Natural killer cell (primary cell): ENCODE data around the gene TNRC6A. TPM values are rescaled to one million over a fixed set of nuclear protein-coding genes. Genes with fewer than 3 reads are reported as not detected.

ENCODE experiments used
- ATAC-seq, 3 donors: fragments of 150-1000 bp in 2 of 3; fragments of 200-7000 bp in 1 of 3; cut with Tn5 transposase; 1 replicate in 1 of 3; 2 replicates in 2 of 3; pipeline ENCODE4 v1.10.0; 2021; ENCODE audit warnings: mild to moderate bottlenecking in 2 of 3, moderate library complexity in 2 of 3
- DNase-seq, 2 donors: peaks; one replicate each; pipeline versions ENCODE4 v3.0.0 to v3.0.0-alpha.2; 2013 to 2021; ENCODE audit warnings: mixed read lengths in 1 of 2
- H3K27ac ChIP-seq: one replicate; pipeline ENCODE4 v1.5.1; 2013; ENCODE audit warnings: mild to moderate bottlenecking, low read length
- H3K27me3 ChIP-seq: one replicate; pipeline ENCODE4 v1.6.1; 2013; ENCODE audit warnings: low read length; ENCODE audit not compliant: control insufficient read depth, insufficient read depth
- H3K36me3 ChIP-seq: one replicate; pipeline ENCODE4 v1.6.1; 2013; ENCODE audit warnings: low read length; ENCODE audit not compliant: control insufficient read depth, insufficient read depth
- H3K4me1 ChIP-seq: one replicate; pipeline ENCODE4 v1.6.1; 2013; ENCODE audit warnings: low read length; ENCODE audit not compliant: control insufficient read depth, insufficient read depth
- H3K4me3 ChIP-seq: one replicate; pipeline ENCODE4 v1.5.1; 2013; ENCODE audit warnings: low read length
- H3K9me3 ChIP-seq: one replicate; pipeline ENCODE4 v1.6.1; 2013; ENCODE audit warnings: low read length; ENCODE audit not compliant: control insufficient read depth, insufficient read depth
- H3K27ac Mint-ChIP-seq, 2 donors: one replicate each; pipeline ENCODE4 v1.8.0; 2022; ENCODE audit warnings: mild to moderate bottlenecking in 2 of 2, mixed read lengths in 2 of 2, moderate library complexity in 1 of 2
- H3K27me3 Mint-ChIP-seq, 2 donors: one replicate each; pipeline ENCODE4 v1.8.0; 2022; ENCODE audit warnings: low read depth in 2 of 2, mixed read lengths in 2 of 2
- H3K36me3 Mint-ChIP-seq: one replicate; pipeline ENCODE4 v1.8.0; 2022; ENCODE audit warnings: mixed read lengths
- H3K4me1 Mint-ChIP-seq, 2 donors: one replicate each; pipeline ENCODE4 v1.8.0; 2022; ENCODE audit warnings: mixed read lengths in 2 of 2
- H3K4me3 Mint-ChIP-seq: one replicate; pipeline ENCODE4 v1.8.0; 2022; ENCODE audit warnings: mild to moderate bottlenecking, moderate library complexity, mixed read lengths
- H3K9me3 Mint-ChIP-seq, 2 donors: one replicate each; pipeline ENCODE4 v1.8.0; 2022; ENCODE audit warnings: mixed read lengths in 2 of 2
- WGBS: methylation state at CpG from one replicate; pipeline ENCODE4 v1.1.7; 2013; ENCODE audit warnings: missing lambda C conversion rate; ENCODE audit not compliant: insufficient coverage; 5-methylcytosine and 5-hydroxymethylcytosine counted together
- intact Hi-C: fragments of 100-400 bp; cut with micrococcal nuclease; formaldehyde crosslinking; loops from one replicate; pipeline ENCODE4 v1.14.2; 2022
- total RNA-seq, 4 donors: library from RNA; stranded (reverse); fragments of 120-200 nt in 1 of 4; gene quantifications; one replicate each; pipeline versions ENCODE4 v1.2.3 to v1.2.4, GENCODE V29; 2013 to 2022
- TF ChIP-seq, protein P1 (sequence below): fragments of 200-600 bp; IDR thresholded peaks from one replicate; pipeline ENCODE4 v1.8.0; 2022; ENCODE audit warnings: antibody characterized with exemption

Gene TNRC6A
- total RNA-seq, 3 donors from 2014 or later (not counting 1 experiment from before 2014, with no cell fraction given) = 53.9 to 68.5 (median 66.3) TPM

GRCh38 chr16:24696699-24697098 is 32.8 kb upstream of the TNRC6A start:
- H3K4me3 Mint-ChIP-seq = no peak overlapping the region
- no peaks in the 10 kb centered on the region for H3K4me1 Mint-ChIP-seq
- TF ChIP-seq, protein P1, sequence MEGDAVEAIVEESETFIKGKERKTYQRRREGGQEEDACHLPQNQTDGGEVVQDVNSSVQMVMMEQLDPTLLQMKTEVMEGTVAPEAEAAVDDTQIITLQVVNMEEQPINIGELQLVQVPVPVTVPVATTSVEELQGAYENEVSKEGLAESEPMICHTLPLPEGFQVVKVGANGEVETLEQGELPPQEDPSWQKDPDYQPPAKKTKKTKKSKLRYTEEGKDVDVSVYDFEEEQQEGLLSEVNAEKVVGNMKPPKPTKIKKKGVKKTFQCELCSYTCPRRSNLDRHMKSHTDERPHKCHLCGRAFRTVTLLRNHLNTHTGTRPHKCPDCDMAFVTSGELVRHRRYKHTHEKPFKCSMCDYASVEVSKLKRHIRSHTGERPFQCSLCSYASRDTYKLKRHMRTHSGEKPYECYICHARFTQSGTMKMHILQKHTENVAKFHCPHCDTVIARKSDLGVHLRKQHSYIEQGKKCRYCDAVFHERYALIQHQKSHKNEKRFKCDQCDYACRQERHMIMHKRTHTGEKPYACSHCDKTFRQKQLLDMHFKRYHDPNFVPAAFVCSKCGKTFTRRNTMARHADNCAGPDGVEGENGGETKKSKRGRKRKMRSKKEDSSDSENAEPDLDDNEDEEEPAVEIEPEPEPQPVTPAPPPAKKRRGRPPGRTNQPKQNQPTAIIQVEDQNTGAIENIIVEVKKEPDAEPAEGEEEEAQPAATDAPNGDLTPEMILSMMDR = no peak
- Histone ChIP-seq H3K36me3 (no peaks in the 10 kb centered on the region), H3K9me3 (no peaks in the 10 kb centered on the region), H3K27me3 (no peaks in the 10 kb centered on the region), H3K4me3 (no peak overlapping the region), H3K27ac (no peak overlapping the region), H3K4me1 (no peaks in the 10 kb centered on the region)
- H3K27me3 Mint-ChIP-seq = peaks cover 3 to 6% of the 10 kb centered on the region in 2 donors
- 80% methylated on average over 4 of the region's 5 CpGs for WGBS
- no peaks in the 10 kb centered on the region for H3K9me3 Mint-ChIP-seq
- no peak overlapping the region for H3K27ac Mint-ChIP-seq
- DNase-seq (no peak), ATAC-seq (no peak)
- no peaks in the 10 kb centered on the region for H3K36me3 Mint-ChIP-seq
- intact Hi-C loops = no loop called here

DNA sequence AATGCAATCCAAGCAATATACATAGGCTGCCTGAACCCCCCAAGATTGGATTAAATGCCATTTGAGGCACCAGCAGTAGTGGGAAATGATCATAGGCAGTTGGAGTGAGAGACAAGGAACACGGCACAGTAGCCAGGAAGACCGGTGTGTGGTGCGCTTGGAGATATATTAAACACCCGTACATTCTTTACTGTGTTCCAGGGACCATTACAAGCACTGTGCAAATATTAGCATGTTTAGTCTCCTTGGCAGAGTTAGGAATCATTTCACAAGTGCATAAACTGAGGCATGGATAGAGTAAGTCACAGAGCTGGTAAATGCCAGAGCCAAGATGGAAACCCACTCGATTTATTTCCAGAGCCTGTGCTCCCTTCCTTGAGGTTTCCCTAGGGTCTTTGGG is 31.1 kb upstream of the TNRC6A start:
- Histone ChIP-seq H3K4me1 (no peaks in the 10 kb centered on the region), H3K27me3 (no peaks in the 10 kb centered on the region), H3K27ac (no peak overlapping the region), H3K36me3 (no peaks in the 10 kb centered on the region), H3K9me3 (no peaks in the 10 kb centered on the region), H3K4me3 (no peak overlapping the region)
- 93% methylated on average over 5 of the region's 5 CpGs for WGBS
- no peak overlapping the region for H3K4me3 Mint-ChIP-seq
- no peak overlapping the region for H3K27ac Mint-ChIP-seq
- intact Hi-C loops = no loop called here
- no peaks in the 10 kb centered on the region for H3K9me3 Mint-ChIP-seq
- DNase-seq (no peak), ATAC-seq (no peak)
- H3K4me1 Mint-ChIP-seq = no peaks in the 10 kb centered on the region
- no peaks in the 10 kb centered on the region for H3K36me3 Mint-ChIP-seq
- peaks cover 7 to 10% of the 10 kb centered on the region in 2 donors for H3K27me3 Mint-ChIP-seq
- TF ChIP-seq, protein P1 = no peak

- H3K9me3 Mint-ChIP-seq = no peaks in the 10 kb centered on the region
- no peaks in the 10 kb centered on the region for H3K36me3 Mint-ChIP-seq
- H3K4me3 ChIP-seq = no peak overlapping the region
- no peak overlapping the region for H3K27ac Mint-ChIP-seq
- 95% methylated on average over 6 of the region's 7 CpGs for WGBS
- intact Hi-C loops = no loop called here
- TF ChIP-seq, protein P1 = no peak
- DNase-seq (no peak), ATAC-seq (no peak)
- no peaks in the 10 kb centered on the region for H3K4me1 Mint-ChIP-seq
- no peaks in the 10 kb centered on the region for H3K4me1 ChIP-seq
- H3K27me3 Mint-ChIP-seq = peaks cover 7 to 10% of the 10 kb centered on the region in 2 donors
- H3K27me3 ChIP-seq = no peaks in the 10 kb centered on the region
- H3K27ac ChIP-seq = no peak overlapping the region
- no peaks in the 10 kb centered on the region for H3K36me3 ChIP-seq
- H3K9me3 ChIP-seq = no peaks in the 10 kb centered on the region
- H3K4me3 Mint-ChIP-seq = no peak overlapping the region
Measured at GRCh38 chr16:24699151-24699723, 30.2 kb upstream of the TNRC6A start.
